Measurements from ENCODE around the gene EVX2. TPM values are rescaled to one million over a fixed set of nuclear protein-coding genes. Genes with fewer than 3 reads are reported as not detected.

The EVX2 gene
- polyA plus RNA-seq, 1 experiment, result not detected

- Histone ChIP-seq H3K4me3 (ENCODE audit: low read depth, low read length) (no peak overlapping the region), H3K27ac (ENCODE audit: low read depth, low read length) (no peak overlapping the region), H3K27me3 (ENCODE audit: control insufficient read depth, insufficient read depth, low read length) (peaks cover 97% of the 10 kb centered on the region), H3K9me3 (ENCODE audit: control insufficient read depth, insufficient read depth, low read length) (peaks cover 18% of the 10 kb centered on the region; the same call in 1 of the 2 replicates)
- no peak for TF ChIP-seq CTCF (IDR thresholded peaks at IDR 0.05; ENCODE audit: low read depth, low read length)
- ChIA-PET CTCF (interaction anchor here (0.6 to 6.3 kb wide), 22 partner anchors 10 to 1401 kb away, joined by 3 to 135 read pairs (median 4); no protein-coding TSS in a partner anchor), POLR2A (no interaction called here)
- no peak for DNase-seq (ENCODE audit: low read depth, low spot score)
These were observed 14.1 kb upstream of the EVX2 start for GRCh38 chr2:176097820-176098365.

GRCh38 chr2:176096986-176097819 is 13.4 kb upstream of the EVX2 start:
- ChIA-PET CTCF (interaction anchor here (0.6 to 6.3 kb wide), 30 partner anchors 9 to 1400 kb away, joined by 3 to 135 read pairs (median 4); no protein-coding TSS in a partner anchor), POLR2A (no interaction called here)
- TF ChIP-seq CTCF (IDR thresholded peaks at IDR 0.05; ENCODE audit: low read depth, low read length), result peak; percentile 85
- Histone ChIP-seq H3K4me3 (ENCODE audit: low read depth, low read length) (peak overlapping the region; percentile 49), H3K27me3 (ENCODE audit: control insufficient read depth, insufficient read depth, low read length) (peaks cover 93% of the 10 kb centered on the region), H3K27ac (ENCODE audit: low read depth, low read length) (no peak overlapping the region), H3K9me3 (ENCODE audit: control insufficient read depth, insufficient read depth, low read length) (peaks cover 18% of the 10 kb centered on the region; the same call in 1 of the 2 replicates)
- peak; percentile 10 for DNase-seq (ENCODE audit: low read depth, low spot score)

- POLR2A ChIA-PET, result no interaction called here
- Histone ChIP-seq H3K27me3 (ENCODE audit: control insufficient read depth, insufficient read depth, low read length) (peaks cover 93% of the 10 kb centered on the region), H3K27ac (ENCODE audit: low read depth, low read length) (no peak overlapping the region), H3K4me3 (ENCODE audit: low read depth, low read length) (peak overlapping the region; percentile 49), H3K9me3 (ENCODE audit: control insufficient read depth, insufficient read depth, low read length) (peaks cover 18% of the 10 kb centered on the region; the same call in 1 of the 2 replicates)
- TF ChIP-seq CTCF (IDR thresholded peaks at IDR 0.05; ENCODE audit: low read depth, low read length), result no peak
- DNase-seq (ENCODE audit: low read depth, low spot score), result no peak
- CTCF ChIA-PET, result interaction anchor here (0.6 to 6.3 kb wide), 24 partner anchors 8 to 1399 kb away, joined by 3 to 135 read pairs (median 4); no protein-coding TSS in a partner anchor
These were observed 12.7 kb upstream of the EVX2 start for GRCh38 chr2:176096243-176096985.

- POLR2A ChIA-PET, result no interaction called here
- no peak for TF ChIP-seq CTCF (IDR thresholded peaks at IDR 0.05; ENCODE audit: low read depth, low read length)
- Histone ChIP-seq H3K27me3 (ENCODE audit: control insufficient read depth, insufficient read depth, low read length) (peaks cover 93% of the 10 kb centered on the region), H3K9me3 (ENCODE audit: control insufficient read depth, insufficient read depth, low read length) (peaks cover 14% of the 10 kb centered on the region; the same call in 1 of the 2 replicates), H3K4me3 (ENCODE audit: low read depth, low read length) (no peak overlapping the region), H3K27ac (ENCODE audit: low read depth, low read length) (no peak overlapping the region)
- no peak for DNase-seq (ENCODE audit: low read depth, low spot score)
- CTCF ChIA-PET, result interaction anchor here (0.6 to 6.3 kb wide), 7 partner anchors 11 to 845 kb away, joined by 3 to 135 read pairs (median 8); no protein-coding TSS in a partner anchor
These were observed 11.7 kb upstream of the EVX2 start for GRCh38 chr2:176095421-176095820.
